ENCODE results near the gene LIN52.

LIN52 gene, protein sequence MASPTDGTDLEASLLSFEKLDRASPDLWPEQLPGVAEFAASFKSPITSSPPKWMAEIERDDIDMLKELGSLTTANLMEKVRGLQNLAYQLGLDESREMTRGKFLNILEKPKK

DNA sequence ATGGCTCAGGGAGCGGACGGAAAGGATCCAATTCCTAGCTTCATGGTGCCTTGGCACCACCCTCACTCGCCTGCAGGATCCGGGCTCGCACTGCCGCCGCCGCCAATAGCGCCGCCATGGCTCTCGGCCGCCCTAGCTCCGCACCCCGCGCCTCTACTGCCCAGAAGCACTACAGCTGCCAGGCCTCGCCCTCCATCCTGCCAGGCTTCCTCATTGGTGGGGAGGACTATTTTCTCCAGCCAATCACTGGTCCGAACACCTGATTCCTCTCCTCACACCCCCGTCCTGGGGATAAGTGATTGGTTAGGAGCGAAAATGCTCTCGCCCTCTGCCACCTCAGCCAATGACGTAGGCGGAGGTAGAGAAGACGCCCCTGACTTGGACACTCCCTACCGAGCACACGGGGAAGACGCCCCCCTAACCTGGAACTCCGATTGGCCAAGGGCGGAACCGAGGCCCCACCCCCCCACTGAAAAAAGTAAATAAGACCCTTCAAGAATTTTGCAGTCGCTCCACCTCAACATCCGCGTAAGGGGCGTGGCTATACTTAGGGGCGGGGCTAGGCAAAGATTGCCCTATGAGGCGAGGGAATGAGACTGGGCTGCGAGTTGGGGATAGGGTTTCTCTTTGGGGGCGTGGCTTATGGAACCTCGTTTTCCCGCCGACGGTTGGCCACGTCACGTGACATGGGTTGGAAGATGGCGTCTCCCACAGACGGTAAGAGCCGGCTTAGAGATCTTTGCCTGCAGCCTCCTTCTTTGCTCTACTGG is at the start of gene LIN52, which contains the start of gene ALDH6A1:
LIN52 (plus strand) TSS at position 680 of the 770 bp plus-strand sequence; CDS start at position 699, 19 bp downstream.
ALDH6A1 (minus strand) TSS at position 177 of the 770 bp plus-strand sequence; CDS start at position 118, 59 bp downstream.
- peak; percentile 92 to 94 for ATAC-seq

DNA sequence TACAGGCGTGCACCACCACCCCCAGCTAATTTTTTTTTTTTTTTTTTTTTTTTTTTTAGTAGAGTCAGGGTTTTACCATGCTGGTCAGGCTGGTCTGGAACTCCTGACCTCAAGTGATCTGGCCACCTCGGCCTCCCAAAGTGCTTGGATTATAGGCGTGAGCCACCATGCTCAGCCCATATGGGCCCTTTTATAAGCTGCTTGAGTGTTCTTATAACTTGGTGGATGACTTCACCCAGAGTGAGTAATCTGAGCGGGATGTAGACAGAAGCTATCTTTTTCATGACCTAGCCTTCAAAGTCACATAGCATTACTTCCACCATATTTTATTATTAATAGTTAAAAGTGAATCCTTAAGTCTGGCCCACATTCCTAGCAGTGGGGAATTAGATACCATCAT is 49.2 kb upstream of the LIN52 start:
- ATAC-seq = no peak

DNA sequence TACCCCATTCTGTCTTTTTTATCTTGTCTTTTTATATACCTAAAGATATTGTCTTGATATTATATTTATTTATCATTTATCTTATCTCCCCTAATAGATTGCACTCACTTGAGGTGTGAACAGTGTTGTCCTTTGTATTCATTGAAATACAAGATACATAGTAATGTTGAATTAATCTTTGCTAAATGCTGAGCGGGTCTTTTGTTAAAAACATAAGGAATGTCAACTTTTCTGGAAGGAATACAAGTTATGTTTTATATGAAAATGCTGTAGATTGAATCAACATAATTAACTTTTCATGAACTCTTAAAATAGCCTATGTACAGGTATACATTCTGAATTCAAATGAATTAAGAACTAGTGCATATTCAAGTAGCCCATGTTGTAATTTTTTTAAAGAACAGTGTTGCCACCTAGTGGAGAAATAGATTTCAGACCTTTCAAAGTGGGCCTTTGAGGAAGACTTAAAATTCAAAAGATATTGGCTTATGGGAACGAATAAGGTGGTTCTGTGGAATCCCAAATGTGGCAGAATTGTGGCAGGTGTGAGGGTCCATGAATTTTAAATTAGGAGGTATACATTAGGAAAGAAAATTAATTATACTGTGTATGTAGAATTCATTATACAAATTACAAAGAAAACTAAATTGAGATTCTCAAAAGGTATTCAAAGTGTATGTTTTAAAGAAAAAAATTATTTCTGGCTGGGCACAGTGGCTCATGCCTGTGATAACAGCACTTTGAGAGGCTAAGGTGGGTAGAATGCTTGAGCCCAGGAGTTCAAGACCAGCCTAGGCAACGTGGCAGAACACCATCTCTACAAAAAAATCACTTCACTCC is 46.5 kb upstream of the LIN52 start:
- peak in 1 of 2 donors; percentile 41 for ATAC-seq

DNA sequence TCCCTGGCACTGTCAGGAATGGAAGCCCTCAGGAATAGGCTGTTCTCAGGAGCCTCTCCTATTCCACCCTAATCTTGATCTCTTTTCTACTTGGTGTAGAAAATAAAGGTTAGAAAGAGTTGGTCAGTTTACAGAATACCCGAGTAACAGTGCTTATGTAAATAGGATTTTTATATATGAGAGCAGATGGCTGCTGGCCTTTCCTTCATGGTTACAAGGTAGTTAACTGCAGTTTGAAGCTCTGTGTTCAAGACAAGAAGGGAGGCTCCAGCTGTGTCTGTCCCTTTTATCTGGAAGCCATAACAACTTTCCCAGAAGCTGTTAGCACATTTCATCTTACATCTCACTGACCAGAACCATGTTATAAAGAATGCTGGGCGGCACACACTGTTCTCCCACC is 42.5 kb upstream of the LIN52 start:
- no peak for ATAC-seq

DNA sequence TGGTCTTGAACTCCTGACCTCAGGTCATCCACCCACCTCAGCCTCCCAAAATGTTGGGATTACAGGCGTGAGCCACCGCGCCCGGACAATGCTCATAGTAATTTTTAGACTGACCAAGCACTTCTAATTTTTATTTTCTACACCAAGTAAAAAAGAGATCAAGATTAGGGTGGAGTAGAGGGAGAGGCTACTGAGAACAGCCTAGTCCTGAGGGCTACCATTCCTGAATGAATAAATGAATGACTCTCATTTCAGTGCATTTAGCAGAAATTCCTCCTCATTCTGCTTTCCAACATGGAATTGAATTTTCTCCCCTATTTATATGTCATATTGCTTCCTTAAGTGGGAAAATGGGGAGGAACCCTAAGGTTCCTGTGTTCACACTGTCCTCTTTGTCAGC is 39.2 kb upstream of the LIN52 start:
- no peak for ATAC-seq

DNA sequence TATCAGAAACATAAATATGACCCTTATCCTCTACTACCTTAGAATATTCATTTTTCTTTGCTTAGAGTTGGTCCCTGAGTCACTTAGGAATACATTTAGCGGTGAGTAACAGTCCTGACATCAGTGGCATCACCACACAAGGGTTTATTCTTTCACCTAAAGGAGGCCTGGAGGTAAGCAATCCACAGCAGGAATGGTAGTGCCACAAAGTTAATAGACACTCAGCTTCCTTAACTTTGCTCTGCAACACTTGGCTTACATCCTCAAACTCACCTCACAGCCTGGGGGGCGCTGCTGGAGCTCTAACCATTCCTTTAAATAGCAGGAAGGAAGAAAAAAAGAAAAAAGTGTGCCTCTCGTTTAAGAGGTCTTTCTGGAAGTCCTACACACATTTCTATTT is 36.5 kb upstream of the LIN52 start:
- no peak for ATAC-seq

DNA sequence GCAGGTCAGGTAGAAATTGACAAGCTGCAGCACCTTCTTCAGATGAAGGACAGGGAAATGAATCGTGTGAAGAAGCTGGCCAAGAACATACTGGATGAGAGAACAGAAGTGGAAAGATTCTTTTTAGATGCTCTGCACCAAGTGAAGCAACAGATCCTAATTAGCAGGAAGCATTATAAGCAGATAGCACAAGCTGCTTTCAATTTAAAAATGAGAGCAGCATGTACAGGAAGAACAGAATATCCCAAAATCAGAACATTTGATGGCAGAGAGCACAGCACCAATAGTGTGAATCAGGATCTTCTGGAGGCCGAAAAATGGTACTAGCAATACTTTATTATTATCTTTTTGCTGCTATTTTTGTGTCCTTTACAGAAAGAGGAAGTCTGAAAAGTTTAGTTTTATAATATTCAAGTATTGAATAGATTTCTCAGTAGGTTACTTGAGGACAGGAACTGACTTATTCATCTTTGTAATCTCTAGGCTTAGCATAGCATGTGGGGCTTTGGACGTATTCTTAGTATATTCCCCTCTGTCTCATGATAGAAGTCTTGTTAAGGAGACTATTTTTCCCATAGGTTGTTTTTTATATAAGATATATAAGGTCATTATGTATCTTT is 34.8 kb upstream of the LIN52 start:
- ATAC-seq = no peak

DNA sequence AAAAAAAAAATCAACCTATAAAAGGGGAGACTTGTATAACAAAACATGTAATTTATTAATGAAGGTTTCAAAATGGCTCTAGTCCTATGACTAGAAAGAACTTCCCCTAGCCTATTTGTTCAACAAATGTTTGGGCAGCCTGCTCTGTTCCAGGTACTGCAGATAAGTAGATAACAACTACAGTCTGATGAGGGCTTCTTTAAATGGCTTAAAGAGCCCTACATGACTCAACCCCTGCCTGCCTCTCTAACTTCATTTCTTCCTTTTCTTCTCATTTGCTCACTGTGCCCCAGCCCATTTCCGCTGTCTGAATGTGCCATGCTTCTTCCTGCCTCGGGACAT is 22.0 kb upstream of the LIN52 start:
- ATAC-seq = no peak

DNA sequence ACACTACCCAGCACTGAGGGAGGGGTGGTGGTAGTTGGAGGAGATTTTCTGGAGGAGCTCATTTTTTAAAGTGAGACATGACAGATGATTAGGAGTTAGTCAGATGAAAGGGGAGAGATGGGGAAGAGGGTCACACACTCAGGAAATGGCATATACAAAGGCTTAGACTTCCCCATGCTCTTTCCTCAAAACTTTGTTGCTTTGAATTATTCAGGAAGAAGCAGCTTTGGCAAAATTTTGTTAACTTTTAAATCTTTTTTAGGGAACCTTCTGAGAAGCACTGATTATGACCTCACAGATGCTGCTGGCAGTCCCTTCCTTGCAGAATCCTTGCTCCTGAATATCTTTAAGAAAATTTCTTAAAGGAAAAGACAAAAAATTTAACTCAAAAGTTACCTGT is 20.3 kb upstream of the LIN52 start:
- ATAC-seq = no peak

DNA sequence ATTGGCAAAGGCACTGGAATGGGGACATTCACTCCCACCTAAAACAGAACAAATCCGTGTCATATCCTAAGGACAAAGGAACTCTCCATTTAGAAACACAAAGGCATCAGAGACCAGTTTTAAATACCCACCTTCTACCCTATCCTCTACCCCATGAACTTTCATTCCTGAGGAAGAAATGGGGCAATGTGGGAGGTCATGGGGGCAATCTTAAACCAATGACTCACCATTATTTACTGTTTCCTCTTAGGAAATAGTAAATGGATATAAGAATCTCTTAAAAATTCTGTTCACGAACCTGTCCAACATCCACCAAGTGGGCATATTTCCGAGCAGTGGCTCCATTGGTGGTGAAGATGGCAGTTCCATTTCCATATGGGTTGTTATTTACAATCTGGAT is 19.9 kb upstream of the LIN52 start:
- ATAC-seq = no peak

DNA sequence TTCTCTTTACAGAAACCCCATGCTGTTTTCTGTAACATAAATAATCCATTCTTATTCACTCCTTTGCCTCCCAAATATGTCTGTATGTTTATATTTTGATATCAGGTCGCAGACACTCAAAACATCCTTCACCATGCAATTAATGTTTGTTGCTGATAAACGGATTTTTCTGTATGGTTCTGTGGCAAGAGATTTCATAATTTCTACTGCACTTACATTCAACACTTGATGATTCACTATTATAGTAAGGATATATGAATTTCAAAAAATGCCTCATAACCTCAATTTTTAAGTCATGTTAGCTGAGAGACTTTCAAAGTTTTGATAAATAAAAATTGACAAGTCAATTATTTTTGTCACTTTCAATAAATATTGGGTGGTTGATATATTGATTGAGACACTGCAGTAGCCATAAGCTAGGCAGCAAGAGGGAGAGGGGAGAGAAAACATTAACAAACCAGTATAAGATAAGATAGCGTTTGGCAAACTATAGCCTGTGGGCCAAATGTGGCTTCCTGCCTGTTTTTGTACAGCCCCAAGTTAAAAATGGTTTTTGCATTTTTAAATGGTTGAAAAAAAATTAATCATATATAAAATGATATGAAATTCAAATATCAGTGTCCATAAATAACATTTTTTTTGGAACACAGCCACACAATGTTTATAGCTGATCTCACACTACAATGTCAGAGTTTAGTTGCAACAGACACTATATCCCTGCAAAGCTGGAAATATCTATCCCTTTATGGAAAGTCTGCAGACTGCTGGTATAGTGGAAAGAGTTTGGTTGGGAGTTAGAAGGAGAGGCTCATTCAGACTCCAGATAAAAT is 18.8 kb upstream of the LIN52 start:
- ATAC-seq = no peak

DNA sequence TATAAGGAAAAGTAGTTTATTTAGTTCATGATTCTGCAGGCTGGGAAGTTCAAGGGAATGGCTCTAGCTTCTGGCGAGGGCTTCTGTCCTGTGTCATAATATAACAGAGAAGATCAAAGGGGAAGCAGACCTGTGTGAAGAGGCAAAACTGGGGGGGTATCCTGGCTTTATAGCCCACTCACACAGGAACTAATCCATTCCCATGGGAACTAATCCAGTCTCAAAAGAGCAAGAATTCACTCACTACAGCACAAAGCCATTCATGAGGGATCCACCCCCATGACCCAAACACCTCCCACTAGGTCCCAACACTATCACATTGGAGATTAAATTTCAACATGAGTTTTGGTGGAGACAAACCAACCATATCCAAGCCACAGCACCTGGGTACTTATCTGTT is 7.4 kb upstream of the LIN52 start:
- no peak for ATAC-seq

DNA sequence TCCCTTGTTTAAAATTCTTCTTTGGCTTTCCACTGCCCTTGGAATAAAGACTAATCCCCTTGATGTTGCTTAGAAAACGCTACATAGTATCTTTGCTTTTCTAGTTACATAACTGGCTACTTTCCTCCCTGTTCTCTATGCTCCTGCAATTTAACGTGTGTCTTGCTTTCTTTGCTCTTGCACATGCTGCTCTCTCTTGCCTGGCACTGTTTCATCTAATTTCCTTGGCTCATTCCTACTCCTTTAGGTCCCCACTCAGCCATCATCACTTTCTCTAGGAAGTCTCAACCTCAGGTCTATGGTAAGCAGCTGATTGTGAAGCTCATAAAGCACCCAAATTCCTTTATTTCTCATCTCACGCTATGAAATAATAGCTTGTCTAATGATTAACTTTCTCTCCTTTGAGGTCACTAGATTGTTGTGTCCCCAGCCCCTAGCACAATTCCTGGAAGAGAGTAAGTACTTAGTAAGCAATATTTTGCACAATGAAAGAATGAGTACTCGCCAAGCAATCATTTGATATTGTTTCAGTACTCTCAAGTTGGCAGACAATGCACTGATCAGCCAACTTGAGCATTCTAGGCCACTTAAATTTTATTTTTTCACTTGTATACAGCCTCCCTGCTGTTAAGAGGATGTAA is 3.8 kb upstream of the LIN52 start:
- no peak for ATAC-seq

DNA sequence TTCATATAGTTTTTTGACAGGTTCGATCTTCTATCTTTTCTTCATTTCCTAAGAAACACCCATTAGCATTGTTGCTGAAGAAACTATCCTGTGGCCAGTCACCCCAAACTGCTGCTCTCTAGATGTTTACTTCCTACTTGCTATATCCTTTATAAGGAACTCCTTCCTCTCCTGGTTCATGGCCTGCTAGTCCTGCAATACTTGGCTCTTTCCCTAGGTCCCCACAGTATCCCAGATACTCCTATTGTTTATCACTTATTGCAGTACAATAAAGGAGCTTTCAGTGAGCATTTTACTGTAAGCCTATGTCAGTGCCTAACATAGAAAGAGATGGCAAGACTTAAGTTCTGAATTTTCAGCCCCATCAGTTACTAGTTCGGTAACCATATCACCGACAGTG is 3.3 kb upstream of the LIN52 start:
- ATAC-seq = no peak

DNA sequence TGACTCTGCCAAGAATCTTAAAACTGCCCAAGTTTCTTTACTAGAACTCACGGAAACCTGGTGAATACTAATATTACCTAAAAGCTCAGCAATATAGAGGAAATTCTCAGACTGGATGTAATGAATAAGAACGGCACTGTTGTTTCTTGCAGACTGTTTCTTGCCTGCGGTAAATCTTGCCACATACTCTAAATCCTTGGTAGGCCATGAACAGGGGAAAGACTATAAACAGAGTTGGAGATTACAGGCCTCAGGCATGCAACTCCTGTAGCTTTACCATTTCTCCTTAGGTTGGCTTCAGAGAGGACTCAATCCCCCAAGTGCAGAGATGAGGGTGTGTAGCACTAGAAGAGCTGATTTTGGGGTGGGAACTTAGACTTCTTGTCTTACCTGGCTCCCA is 1.6 kb upstream of the LIN52 start:
- ATAC-seq = no peak

DNA sequence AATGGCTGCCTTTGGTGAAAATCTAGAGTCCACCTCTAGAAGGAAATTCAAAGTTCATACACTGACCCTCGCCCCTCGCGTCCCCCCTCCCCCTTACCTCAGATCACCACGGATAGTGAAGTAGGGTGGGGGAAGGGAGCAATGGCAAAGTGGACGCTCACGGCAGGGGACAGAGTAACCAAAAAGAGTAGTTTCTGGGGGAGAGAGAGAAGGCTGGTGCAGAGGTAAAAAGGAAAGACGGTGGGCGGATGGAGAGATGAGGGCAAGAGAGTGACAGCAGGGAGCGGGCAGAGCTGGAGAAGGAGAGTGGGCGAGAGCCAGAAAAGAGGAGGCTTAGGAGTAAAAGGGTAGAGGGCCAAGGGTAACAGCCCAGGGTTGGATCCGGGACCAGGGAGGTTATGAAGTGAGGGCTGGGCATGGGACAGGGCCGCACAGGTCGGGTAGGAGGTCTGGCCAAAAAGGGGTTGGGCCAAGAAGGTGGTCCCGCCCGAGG is 926 bp upstream of the LIN52 start:
- ATAC-seq = peak in 1 of 2 donors; percentile 0

DNA sequence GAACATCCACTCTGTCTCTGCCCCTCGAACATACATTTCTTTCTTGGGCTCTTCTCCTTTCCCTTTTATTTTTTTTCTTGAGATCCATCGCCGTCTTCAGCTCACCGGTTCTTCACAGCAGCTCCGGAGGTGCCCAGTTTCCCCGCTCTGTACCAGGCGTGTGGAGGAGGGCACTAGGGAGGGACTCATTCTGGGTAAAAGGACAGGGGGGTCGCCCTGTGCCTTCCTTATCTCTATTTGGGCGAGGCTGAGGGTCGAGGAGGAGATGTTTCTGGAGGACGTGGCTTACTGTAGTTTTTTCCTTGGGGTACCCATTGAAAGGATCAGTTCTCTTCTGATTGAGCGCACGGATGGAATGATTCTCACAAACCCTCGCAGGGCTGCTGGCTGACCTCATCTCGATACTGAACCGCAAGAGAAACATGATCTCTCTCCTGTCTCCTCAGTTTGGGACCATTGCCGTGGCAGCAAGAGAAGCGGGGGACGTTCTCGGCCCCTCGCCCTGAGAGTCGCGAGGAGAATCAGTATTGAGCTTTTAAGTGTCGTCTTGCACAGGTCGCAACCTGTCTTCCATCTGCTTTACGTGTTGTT is 386 bp downstream of the LIN52 start:
- peak; percentile 0 for ATAC-seq

DNA sequence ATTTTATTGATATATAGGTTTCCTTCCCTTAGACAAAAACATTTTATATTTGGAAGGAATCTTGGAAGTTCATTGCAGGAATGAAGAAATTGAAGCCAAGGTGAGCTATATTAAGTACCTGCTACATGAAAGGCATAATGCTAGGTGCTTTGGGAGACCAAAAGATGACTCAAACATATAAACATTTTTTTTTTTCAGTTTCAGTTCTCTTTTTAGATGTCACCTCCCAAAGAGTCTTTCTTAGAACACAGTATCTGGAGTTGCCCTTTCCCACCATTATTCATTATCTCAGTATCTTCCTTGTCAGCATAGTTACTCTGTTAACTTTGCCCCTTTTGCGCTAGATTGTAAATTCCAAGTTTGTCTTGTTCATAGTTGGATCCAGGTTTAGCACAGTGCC is 1.1 kb downstream of the LIN52 start:
- ATAC-seq = no peak

DNA sequence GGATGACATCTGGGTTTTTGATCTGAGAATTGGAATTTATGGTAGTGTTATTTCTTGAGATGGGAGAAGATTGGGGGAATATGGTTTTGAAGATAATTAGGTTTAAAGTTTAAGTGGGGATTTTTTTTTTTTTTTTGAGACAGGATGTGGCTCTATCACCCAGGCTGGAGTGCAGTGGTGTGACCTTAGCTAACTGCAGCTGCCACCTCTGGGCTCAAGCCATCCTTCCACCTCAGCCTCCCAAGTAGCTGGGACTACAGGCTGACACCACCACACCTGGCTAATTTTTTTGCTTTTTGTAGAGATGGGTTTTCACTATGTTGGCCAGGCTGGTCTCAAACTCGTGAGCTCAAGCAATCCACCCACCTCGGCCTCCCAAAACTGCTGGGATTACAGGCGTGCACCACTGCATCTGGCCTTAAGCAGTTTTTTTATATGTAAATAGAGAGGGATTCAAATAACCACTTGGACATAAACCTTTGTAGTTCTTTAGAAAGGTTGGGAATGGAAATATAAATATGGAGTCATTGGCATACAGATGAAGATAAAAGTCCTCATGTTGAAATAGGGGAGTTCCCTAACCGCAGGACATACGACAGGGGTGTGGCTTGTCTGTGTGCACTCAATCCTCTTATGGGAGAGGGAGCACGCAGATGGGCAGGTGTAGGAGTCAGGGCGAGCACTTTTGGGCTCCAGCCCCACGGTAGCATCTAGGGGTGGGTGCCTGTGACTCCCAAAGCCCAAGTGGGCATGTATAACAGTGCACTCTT is 4.7 kb downstream of the LIN52 start:
- ATAC-seq = no peak

DNA sequence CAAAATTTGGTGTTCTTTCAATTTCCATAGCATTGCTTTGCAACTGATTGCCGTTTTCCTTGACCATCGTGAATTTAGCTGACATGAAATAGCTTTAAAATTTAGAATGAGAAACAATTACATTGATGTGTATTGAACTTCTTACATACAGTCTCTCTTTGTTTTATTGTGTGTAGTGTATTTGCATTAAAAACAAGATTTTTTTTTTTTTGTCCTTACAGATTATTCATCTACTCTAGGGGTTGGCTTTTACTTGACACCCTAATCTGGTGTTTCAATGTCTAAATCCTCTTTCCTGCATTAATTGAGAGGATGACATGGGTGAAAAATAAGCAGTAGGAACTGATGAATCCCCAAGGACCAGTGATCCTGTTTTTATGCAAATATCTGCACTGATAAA is 20.6 kb downstream of the LIN52 start:
- ATAC-seq = no peak

DNA sequence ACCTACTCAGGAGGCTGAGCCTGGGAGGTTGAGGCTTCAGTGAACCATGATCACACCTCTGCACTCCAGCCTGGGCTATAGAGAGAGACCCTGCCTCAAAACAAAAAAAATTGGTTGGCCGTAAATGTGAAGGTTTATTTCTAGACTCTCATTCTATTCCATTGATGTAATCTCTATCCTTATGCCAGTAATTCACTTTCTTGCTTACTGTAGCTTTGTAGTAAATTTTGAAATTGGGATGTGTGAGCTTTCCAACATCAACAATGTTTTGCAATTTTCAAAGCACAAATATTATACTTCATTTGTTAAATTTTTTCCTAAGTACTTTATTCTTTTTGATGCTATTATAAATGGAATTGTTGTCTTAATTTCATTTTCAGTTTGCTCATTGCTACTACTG is 24.6 kb downstream of the LIN52 start:
- ATAC-seq = no peak
